ENCODE data around the gene CBLN3.

- no peak for TF ChIP-seq POLR2AphosphoS5 (IDR thresholded peaks at IDR 0.05; ENCODE audit: borderline replicate concordance, low read depth, low read length)
- TF ChIP-seq EZH2 (IDR thresholded peaks at IDR 0.05): no peak
- TF ChIP-seq FOXP2 (optimal IDR thresholded peaks at IDR 0.05; ENCODE audit: control extremely low read depth, extremely low read length, insufficient read depth): no peak
These were observed 47.5 kb downstream of the CBLN3 start for GRCh38 chr14:24382064-24382371.

Data from SK-N-MC (cell line).